PFSK-1 (cell line): ENCODE data around the gene EFCAB6.

Experiments
- FOXP2 ChIP-seq: optimal IDR thresholded peaks from 2 replicates; pipeline ENCODE3; 2011; ENCODE audit warnings: borderline replicate concordance, control low read depth, inconsistent platforms; ENCODE audit not compliant: insufficient read depth; ENCODE audit errors: extremely low read length, extremely low read depth
- POLR2AphosphoS5 ChIP-seq: IDR thresholded peaks from 2 replicates; pipeline ENCODE4 v1.6.1; 2012; ENCODE audit warnings: low read depth, mild to moderate bottlenecking, control low read depth, low read length, moderate library complexity
- REST ChIP-seq, 2 experiments: IDR thresholded peaks; 2 replicates each; pipeline versions ENCODE4 v1.6.1 to v1.8.0; 2011 to 2012; ENCODE audit warnings: low read depth in 2 of 2, low read length in 2 of 2, control low read depth in 1 of 2, inconsistent platforms in 1 of 2, mild to moderate bottlenecking in 1 of 2, moderate library complexity in 1 of 2; ENCODE audit not compliant: insufficient read depth in 1 of 2
- SIN3A ChIP-seq: IDR thresholded peaks from 2 replicates; pipeline ENCODE4 v1.6.1; 2012; ENCODE audit warnings: mild to moderate bottlenecking, low read length, moderate library complexity, borderline replicate concordance; ENCODE audit not compliant: insufficient read depth
- TAF1 ChIP-seq: IDR thresholded peaks from 2 replicates; pipeline ENCODE4 v1.6.1; 2012; ENCODE audit warnings: low read length, control low read depth, borderline replicate concordance; ENCODE audit not compliant: insufficient read depth

Gene EFCAB6

GRCh38 chr22:43731988-43732387, 80.1 kb downstream of the EFCAB6 start:
- TF ChIP-seq POLR2AphosphoS5, result no peak
- no peak for TF ChIP-seq REST (IDR thresholded peaks at IDR 0.05; ENCODE audit: insufficient read depth in 1 of 2, low read depth in 2 of 2, low read length in 2 of 2)
- no peak for TF ChIP-seq SIN3A
- no peak for TF ChIP-seq FOXP2
- no peak for TF ChIP-seq TAF1

GRCh38 chr22:43726964-43727543, 85.1 kb downstream of the EFCAB6 start:
- TF ChIP-seq REST (IDR thresholded peaks at IDR 0.05; ENCODE audit: insufficient read depth in 1 of 2, low read depth in 2 of 2, low read length in 2 of 2) (no peak), TAF1 (no peak), SIN3A (no peak), POLR2AphosphoS5 (no peak), FOXP2 (no peak)

- TF ChIP-seq FOXP2 (no peak), SIN3A (no peak), POLR2AphosphoS5 (no peak), REST (IDR thresholded peaks at IDR 0.05; ENCODE audit: insufficient read depth in 1 of 2, low read depth in 2 of 2, low read length in 2 of 2) (no peak), TAF1 (no peak)
These were observed 85.8 kb downstream of the EFCAB6 start for GRCh38 chr22:43726322-43726721.

GRCh38 chr22:43723816-43724215, 88.3 kb downstream of the EFCAB6 start:
- no peak for TF ChIP-seq SIN3A
- TF ChIP-seq FOXP2, result no peak
- no peak for TF ChIP-seq REST (IDR thresholded peaks at IDR 0.05; ENCODE audit: insufficient read depth in 1 of 2, low read depth in 2 of 2, low read length in 2 of 2)
- TF ChIP-seq TAF1, result no peak
- TF ChIP-seq POLR2AphosphoS5, result no peak
